HUES64 (cell line): Measurements from ENCODE around the gene PILRB.

ENCODE experiments used
- H3K27ac ChIP-seq: 2 replicates; pipeline ENCODE4 v1.7.0; 2013; ENCODE audit warnings: low read depth, low read length, inconsistent platforms
- H3K27me3 ChIP-seq: 2 replicates; pipeline ENCODE4 v1.6.1; 2013; ENCODE audit warnings: mild to moderate bottlenecking, low read length; ENCODE audit not compliant: insufficient read depth
- H3K36me3 ChIP-seq: 2 replicates; pipeline ENCODE4 v1.6.1; 2013; ENCODE audit warnings: mild to moderate bottlenecking, low read length; ENCODE audit not compliant: insufficient read depth
- H3K4me1 ChIP-seq: 2 replicates; pipeline ENCODE4 v1.6.1; 2013; ENCODE audit warnings: mild to moderate bottlenecking, low read length, moderate library complexity; ENCODE audit not compliant: insufficient read depth
- H3K4me3 ChIP-seq: 2 replicates; pipeline ENCODE4 v1.5.1; 2013; ENCODE audit warnings: mild to moderate bottlenecking, low read length, moderate library complexity
- H3K9ac ChIP-seq: 2 replicates; pipeline ENCODE4 v1.6.1; 2013; ENCODE audit warnings: mild to moderate bottlenecking, low read depth, low read length
- H3K9me3 ChIP-seq: 2 replicates; pipeline ENCODE4 v1.6.1; 2013; ENCODE audit warnings: low read depth, low read length; ENCODE audit not compliant: insufficient read depth
- WGBS: fragments of 150-250, 120-280 bp; methylation state at CpG from one replicate; pipeline ENCODE4 v1.1.7; 2013; ENCODE audit warnings: missing lambda C conversion rate; 5-methylcytosine and 5-hydroxymethylcytosine counted together

PILRB gene

GRCh38 chr7:100413889-100414288, 56.0 kb downstream of the PILRB start:
- H3K4me1 ChIP-seq: no peaks in the 10 kb centered on the region
- H3K9ac ChIP-seq: no peak overlapping the region
- H3K27ac ChIP-seq: no peak overlapping the region
- no peaks in the 10 kb centered on the region for H3K36me3 ChIP-seq
- H3K27me3 ChIP-seq: peaks cover 6% of the 10 kb centered on the region; the same call in 1 of the 2 replicates
- no peak overlapping the region for H3K4me3 ChIP-seq
- WGBS: 95% methylated on average over 1 of the region's 1 CpG
- no peaks in the 10 kb centered on the region for H3K9me3 ChIP-seq

- WGBS: 93% methylated on average over 5 of the region's 5 CpGs
- no peaks in the 10 kb centered on the region for H3K9me3 ChIP-seq
These were observed 57.5 kb downstream of the PILRB start for GRCh38 chr7:100415448-100415847.

More at GRCh38 chr7:100415448-100415847, 57.5 kb downstream of the PILRB start:
- H3K4me3 ChIP-seq: no peak overlapping the region
- no peaks in the 10 kb centered on the region for H3K36me3 ChIP-seq
- H3K27ac ChIP-seq: no peak overlapping the region
- H3K9ac ChIP-seq: no peak overlapping the region
- H3K4me1 ChIP-seq: no peaks in the 10 kb centered on the region
- H3K27me3 ChIP-seq: peaks cover 4% of the 10 kb centered on the region; the same call in 1 of the 2 replicates
